GM18526 (cell line): Measurements from ENCODE around the gene AATK.

Experiments
- POLR2A ChIP-seq: IDR thresholded peaks from 3 replicates; pipeline ENCODE4 v1.6.1; 2011; ENCODE audit not compliant: insufficient read length; ENCODE audit errors: extremely low read depth

Gene AATK

DNA sequence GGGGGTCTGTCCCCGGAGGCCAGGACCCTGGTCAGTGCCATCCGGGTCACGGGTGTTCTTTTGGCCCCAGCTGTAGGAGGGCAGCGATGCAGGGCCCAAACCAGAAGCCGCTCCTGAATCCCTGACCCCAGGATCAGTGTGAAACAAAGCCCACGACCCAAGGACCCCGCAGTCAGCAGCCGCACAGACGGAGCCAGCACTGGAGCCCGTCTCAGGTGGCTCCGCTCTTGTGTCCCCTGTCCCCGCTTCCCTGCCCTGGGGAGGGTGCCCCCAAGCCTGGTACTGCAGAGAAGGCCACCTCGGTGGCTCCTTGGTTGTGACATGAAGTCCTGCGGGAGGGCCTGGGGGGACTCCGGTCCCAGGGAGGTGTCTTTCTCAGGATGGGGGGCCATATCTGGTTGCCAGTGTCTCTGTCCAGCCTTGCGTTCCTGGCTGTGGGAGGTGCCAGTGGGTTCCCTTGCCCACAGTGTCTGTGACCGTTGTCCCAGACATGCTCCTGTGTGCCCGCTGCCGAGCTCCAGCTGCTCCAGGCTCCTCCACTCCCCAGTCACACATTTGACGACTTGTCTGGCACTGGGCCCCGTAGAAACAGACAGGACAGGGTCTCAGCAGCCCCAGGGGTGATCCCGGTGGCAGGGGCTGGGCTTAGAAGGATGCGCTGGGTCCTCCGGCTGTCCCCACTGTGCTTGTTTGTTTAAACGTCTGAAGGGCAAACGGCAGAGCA, 97.4 kb downstream of the AATK start:
- TF ChIP-seq POLR2A: no peak

GRCh38 chr17:81067391-81067811, 98.6 kb downstream of the AATK start:
- no peak for TF ChIP-seq POLR2A
